ENCODE results near the gene SIVA1. TPM values are rescaled to one million over a fixed set of nuclear protein-coding genes. Genes with fewer than 3 reads are reported as not detected.

The SIVA1 gene
- total RNA-seq, 2 experiments from 2014 or later, result 111 to 124 TPM

- no peak overlapping the region for H3K4me3 Mint-ChIP-seq
- no peaks in the 10 kb centered on the region for H3K9me3 Mint-ChIP-seq
- Histone ChIP-seq H3K4me1 (ENCODE audit: insufficient read depth, low read length) (no peaks in the 10 kb centered on the region), H3K4me3 (ENCODE audit: low read length) (no peak overlapping the region), H3K36me3 (ENCODE audit: insufficient read depth, low read length) (peaks cover 40% of the 10 kb centered on the region), H3K27me3 (ENCODE audit: control insufficient read depth in 1 of 2, insufficient read depth in 2 of 2, low read length in 2 of 2) (no peaks in the 10 kb centered on the region), H3K27ac (ENCODE audit: low read depth in 1 of 2, low read length in 2 of 2) (no peak overlapping the region), H3K9me3 (ENCODE audit: control insufficient read depth in 1 of 2, insufficient read depth in 1 of 2, low read length in 2 of 2) (no peaks in the 10 kb centered on the region)
- ChIA-PET POLR2A (no interaction called here), CTCF (no interaction called here)
- peaks cover 25% of the 10 kb centered on the region for H3K36me3 Mint-ChIP-seq (ENCODE audit: low read depth)
- no peak overlapping the region for H3K27ac Mint-ChIP-seq
- intact Hi-C loops (cut with DNase I, micrococcal nuclease), result no loop called here
- no peak for ATAC-seq (ENCODE audit: poor library complexity)
- no peaks in the 10 kb centered on the region for H3K4me1 Mint-ChIP-seq (ENCODE audit: low read depth)
- DNase-seq, result no peak
- TF ChIP-seq, protein P1, sequence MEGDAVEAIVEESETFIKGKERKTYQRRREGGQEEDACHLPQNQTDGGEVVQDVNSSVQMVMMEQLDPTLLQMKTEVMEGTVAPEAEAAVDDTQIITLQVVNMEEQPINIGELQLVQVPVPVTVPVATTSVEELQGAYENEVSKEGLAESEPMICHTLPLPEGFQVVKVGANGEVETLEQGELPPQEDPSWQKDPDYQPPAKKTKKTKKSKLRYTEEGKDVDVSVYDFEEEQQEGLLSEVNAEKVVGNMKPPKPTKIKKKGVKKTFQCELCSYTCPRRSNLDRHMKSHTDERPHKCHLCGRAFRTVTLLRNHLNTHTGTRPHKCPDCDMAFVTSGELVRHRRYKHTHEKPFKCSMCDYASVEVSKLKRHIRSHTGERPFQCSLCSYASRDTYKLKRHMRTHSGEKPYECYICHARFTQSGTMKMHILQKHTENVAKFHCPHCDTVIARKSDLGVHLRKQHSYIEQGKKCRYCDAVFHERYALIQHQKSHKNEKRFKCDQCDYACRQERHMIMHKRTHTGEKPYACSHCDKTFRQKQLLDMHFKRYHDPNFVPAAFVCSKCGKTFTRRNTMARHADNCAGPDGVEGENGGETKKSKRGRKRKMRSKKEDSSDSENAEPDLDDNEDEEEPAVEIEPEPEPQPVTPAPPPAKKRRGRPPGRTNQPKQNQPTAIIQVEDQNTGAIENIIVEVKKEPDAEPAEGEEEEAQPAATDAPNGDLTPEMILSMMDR (IDR thresholded peaks at IDR 0.05), result no peak
- H3K27me3 Mint-ChIP-seq, result no peaks in the 10 kb centered on the region
Measured at GRCh38 chr14:104717137-104717536, 35.8 kb upstream of the SIVA1 start.

- CTCF ChIA-PET, result no interaction called here
- no peaks in the 10 kb centered on the region for H3K4me1 Mint-ChIP-seq (ENCODE audit: low read depth)
- no peaks in the 10 kb centered on the region for H3K9me3 Mint-ChIP-seq
- POLR2A ChIA-PET, result no interaction called here
- no peak overlapping the region for H3K27ac Mint-ChIP-seq
- no peak for ATAC-seq (ENCODE audit: poor library complexity)
- Histone ChIP-seq H3K36me3 (ENCODE audit: insufficient read depth, low read length) (peaks cover 36% of the 10 kb centered on the region), H3K27ac (ENCODE audit: low read depth in 1 of 2, low read length in 2 of 2) (no peak overlapping the region), H3K27me3 (ENCODE audit: control insufficient read depth in 1 of 2, insufficient read depth in 2 of 2, low read length in 2 of 2) (no peaks in the 10 kb centered on the region), H3K4me1 (ENCODE audit: insufficient read depth, low read length) (no peaks in the 10 kb centered on the region), H3K4me3 (ENCODE audit: low read length) (no peak overlapping the region), H3K9me3 (ENCODE audit: control insufficient read depth in 1 of 2, insufficient read depth in 1 of 2, low read length in 2 of 2) (no peaks in the 10 kb centered on the region)
- DNase-seq, result no peak
- TF ChIP-seq, protein P1 (IDR thresholded peaks at IDR 0.05), result no peak
- intact Hi-C loops (cut with DNase I, micrococcal nuclease), result no loop called here
- H3K27me3 Mint-ChIP-seq, result no peaks in the 10 kb centered on the region
- peaks cover 25% of the 10 kb centered on the region for H3K36me3 Mint-ChIP-seq (ENCODE audit: low read depth)
- H3K4me3 Mint-ChIP-seq, result no peak overlapping the region
Measured at GRCh38 chr14:104717646-104718045, 35.3 kb upstream of the SIVA1 start.

- TF ChIP-seq, protein P1 (IDR thresholded peaks at IDR 0.05), result no peak
- intact Hi-C loops (cut with DNase I, micrococcal nuclease), result no loop called here
- Mint-ChIP-seq H3K27ac (no peak overlapping the region), H3K36me3 (ENCODE audit: low read depth) (peaks cover 25% of the 10 kb centered on the region), H3K27me3 (no peaks in the 10 kb centered on the region), H3K9me3 (no peaks in the 10 kb centered on the region), H3K4me3 (no peak overlapping the region), H3K4me1 (ENCODE audit: low read depth) (no peaks in the 10 kb centered on the region)
- H3K36me3 ChIP-seq (ENCODE audit: insufficient read depth, low read length), result peaks cover 31% of the 10 kb centered on the region
- ChIA-PET CTCF (no interaction called here), POLR2A (no interaction called here)
- DNase-seq (no peak), ATAC-seq (ENCODE audit: poor library complexity) (no peak)
- no peak overlapping the region for H3K4me3 ChIP-seq (ENCODE audit: low read length)
- no peaks in the 10 kb centered on the region for H3K27me3 ChIP-seq (ENCODE audit: control insufficient read depth in 1 of 2, insufficient read depth in 2 of 2, low read length in 2 of 2)
- H3K27ac ChIP-seq (ENCODE audit: low read depth in 1 of 2, low read length in 2 of 2), result no peak overlapping the region
- H3K4me1 ChIP-seq (ENCODE audit: insufficient read depth, low read length), result peaks cover 3% of the 10 kb centered on the region
- H3K9me3 ChIP-seq (ENCODE audit: control insufficient read depth in 1 of 2, insufficient read depth in 1 of 2, low read length in 2 of 2), result no peaks in the 10 kb centered on the region
Measured at GRCh38 chr14:104718147-104718546, 34.8 kb upstream of the SIVA1 start.

All from CD4-positive, alpha-beta T cell (primary cell).